GM23248 (cell line): ENCODE data around the gene TBC1D22A.

Experiments
- EZH2 ChIP-seq: fragments of 200-600 bp; sonication (generic); IDR thresholded peaks from 2 replicates; pipeline ENCODE4 v1.6.1; 2018; ENCODE audit warnings: antibody characterized with exemption, mild to moderate bottlenecking; ENCODE audit not compliant: insufficient read depth, poor library complexity, severe bottlenecking
- EZH2phosphoT487 ChIP-seq: fragments of 200-600 bp; sonication (generic); IDR thresholded peaks from 2 replicates; pipeline ENCODE4 v1.6.1; 2018; ENCODE audit warnings: antibody characterized with exemption, moderate library complexity, mild to moderate bottlenecking, low read depth; ENCODE audit not compliant: insufficient read depth

GRCh38 chr22:46914481-46914880 lies 152.0 kb downstream of the TBC1D22A start:
- no peak for TF ChIP-seq EZH2
- TF ChIP-seq EZH2phosphoT487: no peak
